ENCODE measurements around the gene MGMT.

The MGMT gene

GRCh38 chr10:129658376-129659072 lies 191.5 kb downstream of the MGMT start:
- DNase-seq: no peak

GRCh38 chr10:129659508-129660268 lies 192.6 kb downstream of the MGMT start:
- DNase-seq: no peak

- no peak for DNase-seq
These were observed 193.5 kb downstream of the MGMT start for GRCh38 chr10:129660569-129660968.

- DNase-seq: no peak
These were observed 195.4 kb downstream of the MGMT start for GRCh38 chr10:129662426-129662825.

GRCh38 chr10:129670124-129670523 lies 203.1 kb downstream of the MGMT start:
- DNase-seq: no peak

GRCh38 chr10:129673292-129673691 lies 206.3 kb downstream of the MGMT start:
- DNase-seq: no peak

GRCh38 chr10:129675027-129675769 lies 208.2 kb downstream of the MGMT start:
- DNase-seq: no peak

GRCh38 chr10:129676014-129676413 lies 209.0 kb downstream of the MGMT start:
- no peak for DNase-seq

- no peak for DNase-seq
These were observed 210.4 kb downstream of the MGMT start for GRCh38 chr10:129677377-129677927.

- DNase-seq: no peak
These were observed 211.1 kb downstream of the MGMT start for GRCh38 chr10:129678186-129678585.

- no peak for DNase-seq
These were observed 212.2 kb downstream of the MGMT start for GRCh38 chr10:129679207-129679606.

- no peak for DNase-seq
These were observed 213.8 kb downstream of the MGMT start for GRCh38 chr10:129680661-129681344.

- DNase-seq: no peak
These were observed 214.8 kb downstream of the MGMT start for GRCh38 chr10:129681856-129682255.

- DNase-seq: no peak
These were observed 216.5 kb downstream of the MGMT start for GRCh38 chr10:129683519-129683918.

- DNase-seq: no peak
These were observed 216.9 kb downstream of the MGMT start for GRCh38 chr10:129683920-129684319.

- no peak for DNase-seq
These were observed 218.2 kb downstream of the MGMT start for GRCh38 chr10:129685271-129685670.

- no peak for DNase-seq
These were observed 222.6 kb downstream of the MGMT start for GRCh38 chr10:129689671-129690071.

GRCh38 chr10:129690248-129691070 lies 223.4 kb downstream of the MGMT start:
- DNase-seq: no peak

GRCh38 chr10:129692695-129693094 lies 225.7 kb downstream of the MGMT start:
- no peak for DNase-seq

- DNase-seq: no peak
These were observed 226.3 kb downstream of the MGMT start for GRCh38 chr10:129693382-129693781.

- DNase-seq: no peak
These were observed 227.1 kb downstream of the MGMT start for GRCh38 chr10:129694184-129694583.
